PFSK-1 (cell line): ENCODE data around the gene DNAAF9. TPM values are rescaled to one million over a fixed set of nuclear protein-coding genes. Genes with fewer than 3 reads are reported as not detected.

Source experiments
- FOXP2 ChIP-seq: optimal IDR thresholded peaks from 2 replicates; pipeline ENCODE3; 2011; ENCODE audit warnings: borderline replicate concordance, control low read depth, inconsistent platforms; ENCODE audit not compliant: insufficient read depth; ENCODE audit errors: extremely low read length, extremely low read depth
- POLR2AphosphoS5 ChIP-seq: IDR thresholded peaks from 2 replicates; pipeline ENCODE4 v1.6.1; 2012; ENCODE audit warnings: low read depth, mild to moderate bottlenecking, control low read depth, low read length, moderate library complexity
- SIN3A ChIP-seq: IDR thresholded peaks from 2 replicates; pipeline ENCODE4 v1.6.1; 2012; ENCODE audit warnings: mild to moderate bottlenecking, low read length, moderate library complexity, borderline replicate concordance; ENCODE audit not compliant: insufficient read depth
- TAF1 ChIP-seq: IDR thresholded peaks from 2 replicates; pipeline ENCODE4 v1.6.1; 2012; ENCODE audit warnings: low read length, control low read depth, borderline replicate concordance; ENCODE audit not compliant: insufficient read depth
- polyA plus RNA-seq: library from polyadenylated mRNA; unstranded; fragments of >200 nt; gene quantifications from one replicate; pipeline ENCODE4 v1.2.1, GENCODE V29; 2012; ENCODE audit warnings: low read depth, missing spikeins; ENCODE audit not compliant: insufficient read length
- TF ChIP-seq, protein P1 (sequence below), 2 experiments: IDR thresholded peaks; 2 replicates each; pipeline versions ENCODE4 v1.6.1 to v1.8.0; 2011 to 2012; ENCODE audit warnings: low read depth in 2 of 2, low read length in 2 of 2, control low read depth in 1 of 2, inconsistent platforms in 1 of 2, mild to moderate bottlenecking in 1 of 2, moderate library complexity in 1 of 2; ENCODE audit not compliant: insufficient read depth in 1 of 2

The DNAAF9 gene
- polyA plus RNA-seq, result 1.8 TPM

DNA sequence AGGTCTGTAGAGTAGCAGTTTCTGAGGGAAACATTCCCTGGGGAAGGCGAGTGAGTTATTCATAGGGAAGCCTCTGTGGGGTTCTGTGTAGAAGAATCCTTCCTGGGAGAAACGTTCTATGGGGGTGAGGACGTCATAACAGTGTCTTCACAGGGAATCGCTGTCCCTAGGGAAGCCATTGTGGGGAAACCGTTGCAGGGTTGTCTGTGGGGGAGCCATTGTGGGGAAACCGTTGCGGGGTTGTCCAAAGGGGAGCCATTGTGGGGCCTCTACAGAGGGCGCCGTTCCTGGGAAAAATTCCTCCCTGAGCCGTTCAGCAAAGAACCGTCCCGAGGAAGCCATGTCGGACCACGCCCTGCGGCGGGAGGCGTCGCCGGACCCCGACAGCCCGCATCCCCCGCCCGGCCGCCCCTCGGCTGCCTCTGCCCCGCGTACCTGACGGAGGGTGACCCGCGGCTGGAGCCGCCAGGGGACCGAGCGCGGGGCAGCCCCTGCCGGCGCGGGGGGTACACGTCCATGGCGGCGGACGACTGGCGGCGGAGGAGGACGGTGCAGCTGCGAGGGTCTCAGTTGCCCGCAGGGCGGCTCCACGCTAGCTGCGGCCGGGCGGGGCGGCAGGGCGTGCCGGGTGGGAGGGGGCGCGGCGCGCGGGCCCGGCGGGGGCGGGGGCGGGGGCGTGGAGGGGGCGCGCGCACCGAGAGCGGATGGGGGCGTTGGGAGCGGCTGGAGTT, at the start of gene DNAAF9:
DNAAF9 (minus strand) TSS at position 630 of the 731 bp plus-strand sequence; CDS start at position 518, 112 bp downstream.
- TF ChIP-seq FOXP2 (no peak), SIN3A (0 out of 2 replicates have a peak, but pooled peaks have one; percentile 7)

DNA sequence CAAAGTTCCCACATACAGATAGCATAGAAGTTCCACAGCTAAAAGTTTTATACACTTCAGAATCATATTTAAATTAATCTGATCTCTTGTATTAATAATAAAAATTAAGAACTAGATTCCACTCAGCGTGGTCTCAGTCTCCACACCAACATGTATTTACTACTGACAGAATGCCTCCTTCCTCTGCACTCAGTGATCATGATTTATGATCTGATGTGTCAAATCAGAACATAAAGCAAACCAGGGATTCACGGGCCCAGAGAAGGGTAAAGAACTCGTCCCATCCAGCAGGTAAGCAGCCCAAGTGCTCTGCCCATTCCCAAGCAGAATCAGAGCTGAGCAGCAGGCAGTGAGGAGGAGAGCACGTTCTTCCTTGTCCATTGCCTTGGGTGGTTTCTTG, 49.2 kb upstream of the DNAAF9 start:
- no peak for TF ChIP-seq TAF1
- TF ChIP-seq, protein P1, sequence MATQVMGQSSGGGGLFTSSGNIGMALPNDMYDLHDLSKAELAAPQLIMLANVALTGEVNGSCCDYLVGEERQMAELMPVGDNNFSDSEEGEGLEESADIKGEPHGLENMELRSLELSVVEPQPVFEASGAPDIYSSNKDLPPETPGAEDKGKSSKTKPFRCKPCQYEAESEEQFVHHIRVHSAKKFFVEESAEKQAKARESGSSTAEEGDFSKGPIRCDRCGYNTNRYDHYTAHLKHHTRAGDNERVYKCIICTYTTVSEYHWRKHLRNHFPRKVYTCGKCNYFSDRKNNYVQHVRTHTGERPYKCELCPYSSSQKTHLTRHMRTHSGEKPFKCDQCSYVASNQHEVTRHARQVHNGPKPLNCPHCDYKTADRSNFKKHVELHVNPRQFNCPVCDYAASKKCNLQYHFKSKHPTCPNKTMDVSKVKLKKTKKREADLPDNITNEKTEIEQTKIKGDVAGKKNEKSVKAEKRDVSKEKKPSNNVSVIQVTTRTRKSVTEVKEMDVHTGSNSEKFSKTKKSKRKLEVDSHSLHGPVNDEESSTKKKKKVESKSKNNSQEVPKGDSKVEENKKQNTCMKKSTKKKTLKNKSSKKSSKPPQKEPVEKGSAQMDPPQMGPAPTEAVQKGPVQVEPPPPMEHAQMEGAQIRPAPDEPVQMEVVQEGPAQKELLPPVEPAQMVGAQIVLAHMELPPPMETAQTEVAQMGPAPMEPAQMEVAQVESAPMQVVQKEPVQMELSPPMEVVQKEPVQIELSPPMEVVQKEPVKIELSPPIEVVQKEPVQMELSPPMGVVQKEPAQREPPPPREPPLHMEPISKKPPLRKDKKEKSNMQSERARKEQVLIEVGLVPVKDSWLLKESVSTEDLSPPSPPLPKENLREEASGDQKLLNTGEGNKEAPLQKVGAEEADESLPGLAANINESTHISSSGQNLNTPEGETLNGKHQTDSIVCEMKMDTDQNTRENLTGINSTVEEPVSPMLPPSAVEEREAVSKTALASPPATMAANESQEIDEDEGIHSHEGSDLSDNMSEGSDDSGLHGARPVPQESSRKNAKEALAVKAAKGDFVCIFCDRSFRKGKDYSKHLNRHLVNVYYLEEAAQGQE (IDR thresholded peaks at IDR 0.05; ENCODE audit: insufficient read depth in 1 of 2, low read depth in 2 of 2, low read length in 2 of 2), result no peak
- TF ChIP-seq SIN3A, result no peak

DNA sequence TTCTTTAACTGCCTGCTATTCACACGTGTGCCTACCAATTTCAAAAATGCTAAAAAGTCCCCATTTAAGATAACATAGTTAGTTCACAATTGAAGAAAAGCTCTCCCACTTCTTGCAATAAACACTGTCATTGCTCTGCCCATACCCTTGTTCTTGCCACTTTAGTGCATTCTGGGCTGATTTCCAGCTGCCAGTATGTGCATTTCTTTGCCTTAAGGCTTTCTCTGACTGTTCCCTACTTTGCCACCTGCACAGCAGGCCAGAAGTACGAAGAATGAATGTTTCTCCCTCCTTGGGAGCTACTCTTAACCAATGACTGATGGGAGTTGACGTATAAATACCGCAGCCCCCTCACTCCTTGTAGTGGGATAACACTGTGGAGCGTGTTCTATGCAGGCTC, 47.4 kb upstream of the DNAAF9 start:
- TF ChIP-seq SIN3A (no peak), TAF1 (no peak), FOXP2 (no peak), POLR2AphosphoS5 (no peak)
- TF ChIP-seq, protein P1 (IDR thresholded peaks at IDR 0.05; ENCODE audit: insufficient read depth in 1 of 2, low read depth in 2 of 2, low read length in 2 of 2), result no peak

DNA sequence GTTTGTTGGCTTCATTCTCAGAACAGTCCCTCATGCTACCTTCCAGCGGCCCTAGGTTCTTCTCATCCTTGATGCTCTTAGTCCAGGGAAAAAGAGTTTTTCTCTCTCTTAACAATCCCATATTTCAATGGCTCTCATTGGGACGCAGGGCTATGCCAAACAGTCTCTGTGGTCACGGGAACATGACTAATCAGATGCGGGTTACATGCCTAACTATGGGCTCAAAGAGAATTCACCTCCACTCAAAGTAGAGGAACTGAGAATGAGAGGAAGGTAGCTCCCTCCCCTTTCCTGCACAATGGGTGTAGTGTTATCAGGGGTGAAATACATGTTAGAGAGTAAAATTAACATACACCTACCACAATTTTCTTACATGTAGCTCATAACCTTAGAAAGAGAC, 45.2 kb upstream of the DNAAF9 start:
- no peak for TF ChIP-seq POLR2AphosphoS5
- TF ChIP-seq, protein P1 (IDR thresholded peaks at IDR 0.05; ENCODE audit: insufficient read depth in 1 of 2, low read depth in 2 of 2, low read length in 2 of 2), result no peak
- no peak for TF ChIP-seq FOXP2
- TF ChIP-seq SIN3A, result no peak
- TF ChIP-seq TAF1, result no peak

DNA sequence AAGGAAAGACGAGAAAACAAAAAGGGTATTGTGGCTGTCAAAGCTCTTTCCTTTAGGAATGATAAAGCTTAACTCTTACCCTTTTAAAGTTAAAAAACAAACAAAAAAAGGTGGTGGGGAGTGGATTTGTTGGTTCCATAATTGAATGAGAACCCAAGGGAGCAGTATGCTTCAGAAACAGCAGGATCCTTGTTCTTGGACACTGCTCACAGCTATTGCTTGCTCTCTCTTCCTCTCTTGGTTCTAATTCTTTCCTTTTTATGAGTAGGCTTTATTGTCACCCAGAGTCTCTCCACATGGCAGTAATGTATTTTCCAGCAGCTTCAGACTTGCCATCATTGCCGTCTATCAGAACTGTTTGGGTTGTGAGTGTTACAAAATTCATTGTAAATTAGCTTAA, 44.7 kb upstream of the DNAAF9 start:
- TF ChIP-seq, protein P1 (IDR thresholded peaks at IDR 0.05; ENCODE audit: insufficient read depth in 1 of 2, low read depth in 2 of 2, low read length in 2 of 2), result no peak
- TF ChIP-seq FOXP2 (no peak), TAF1 (no peak), POLR2AphosphoS5 (no peak), SIN3A (no peak)
